ENCODE results near the gene PRKCH. TPM values are rescaled to one million over a fixed set of nuclear protein-coding genes. Genes with fewer than 3 reads are reported as not detected.

The PRKCH gene
- total and polyA plus RNA-seq, 2 of the 13 experiments (the other 11 are each of a cell fraction or from before 2014, with no cell fraction given), result 0.48 to 1.3 TPM

GRCh38 chr14:61524211-61524806, 202.9 kb downstream of the PRKCH start (continued):
- no peak for TF ChIP-seq ZFP62 (CRISPR knock-in tag; IDR thresholded peaks at IDR 0.05)
- no peak for TF ChIP-seq RFX3 (CRISPR knock-in tag; IDR thresholded peaks at IDR 0.05)
- TF ChIP-seq PLRG1 (conservative IDR thresholded peaks at IDR 0.05), result no peak
- TF ChIP-seq ISL2 (CRISPR knock-in tag; IDR thresholded peaks at IDR 0.05), result peak; percentile 62; the same call in 1 of the 2 replicates
- TF ChIP-seq, protein P1, sequence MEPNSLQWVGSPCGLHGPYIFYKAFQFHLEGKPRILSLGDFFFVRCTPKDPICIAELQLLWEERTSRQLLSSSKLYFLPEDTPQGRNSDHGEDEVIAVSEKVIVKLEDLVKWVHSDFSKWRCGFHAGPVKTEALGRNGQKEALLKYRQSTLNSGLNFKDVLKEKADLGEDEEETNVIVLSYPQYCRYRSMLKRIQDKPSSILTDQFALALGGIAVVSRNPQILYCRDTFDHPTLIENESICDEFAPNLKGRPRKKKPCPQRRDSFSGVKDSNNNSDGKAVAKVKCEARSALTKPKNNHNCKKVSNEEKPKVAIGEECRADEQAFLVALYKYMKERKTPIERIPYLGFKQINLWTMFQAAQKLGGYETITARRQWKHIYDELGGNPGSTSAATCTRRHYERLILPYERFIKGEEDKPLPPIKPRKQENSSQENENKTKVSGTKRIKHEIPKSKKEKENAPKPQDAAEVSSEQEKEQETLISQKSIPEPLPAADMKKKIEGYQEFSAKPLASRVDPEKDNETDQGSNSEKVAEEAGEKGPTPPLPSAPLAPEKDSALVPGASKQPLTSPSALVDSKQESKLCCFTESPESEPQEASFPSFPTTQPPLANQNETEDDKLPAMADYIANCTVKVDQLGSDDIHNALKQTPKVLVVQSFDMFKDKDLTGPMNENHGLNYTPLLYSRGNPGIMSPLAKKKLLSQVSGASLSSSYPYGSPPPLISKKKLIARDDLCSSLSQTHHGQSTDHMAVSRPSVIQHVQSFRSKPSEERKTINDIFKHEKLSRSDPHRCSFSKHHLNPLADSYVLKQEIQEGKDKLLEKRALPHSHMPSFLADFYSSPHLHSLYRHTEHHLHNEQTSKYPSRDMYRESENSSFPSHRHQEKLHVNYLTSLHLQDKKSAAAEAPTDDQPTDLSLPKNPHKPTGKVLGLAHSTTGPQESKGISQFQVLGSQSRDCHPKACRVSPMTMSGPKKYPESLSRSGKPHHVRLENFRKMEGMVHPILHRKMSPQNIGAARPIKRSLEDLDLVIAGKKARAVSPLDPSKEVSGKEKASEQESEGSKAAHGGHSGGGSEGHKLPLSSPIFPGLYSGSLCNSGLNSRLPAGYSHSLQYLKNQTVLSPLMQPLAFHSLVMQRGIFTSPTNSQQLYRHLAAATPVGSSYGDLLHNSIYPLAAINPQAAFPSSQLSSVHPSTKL (CRISPR knock-in tag; IDR thresholded peaks at IDR 0.05), result peak; percentile 64
- TF ChIP-seq MED1 (CRISPR knock-in tag; IDR thresholded peaks at IDR 0.05), result peak; percentile 79
- TF ChIP-seq ZNF841 (CRISPR knock-in tag; IDR thresholded peaks at IDR 0.05; ENCODE audit: borderline replicate concordance), result no peak
- TF ChIP-seq ZNF260 (CRISPR knock-in tag; IDR thresholded peaks at IDR 0.05; ENCODE audit: borderline replicate concordance, low read depth), result no peak
- no peak for TF ChIP-seq ZMAT5 (CRISPR knock-in tag; IDR thresholded peaks at IDR 0.05; ENCODE audit: borderline replicate concordance, low read depth)
- TF ChIP-seq ARNT (IDR thresholded peaks at IDR 0.05), result no peak
- TF ChIP-seq MAX (IDR thresholded peaks at IDR 0.05), result peak; percentile 62; the same call in 1 of the 2 replicates
- TF ChIP-seq FLYWCH1 (CRISPR knock-in tag; IDR thresholded peaks at IDR 0.05), result no peak
- no peak for TF ChIP-seq ARNTL (CRISPR knock-in tag; IDR thresholded peaks at IDR 0.05)
- no peak for TF ChIP-seq ZNF460 (CRISPR knock-in tag; IDR thresholded peaks at IDR 0.05; ENCODE audit: borderline replicate concordance)
- no peak for TF ChIP-seq ZNF263 (CRISPR knock-in tag; IDR thresholded peaks at IDR 0.05)
- no peak for TF ChIP-seq ZFAT (CRISPR knock-in tag; conservative IDR thresholded peaks at IDR 0.05)
- no peak for TF ChIP-seq DR1 (CRISPR knock-in tag; IDR thresholded peaks at IDR 0.05)
- TF ChIP-seq ZGPAT (CRISPR knock-in tag; IDR thresholded peaks at IDR 0.05), result 0 out of 2 replicates have a peak, but pooled peaks have one; percentile 29
- no peak for TF ChIP-seq GPBP1L1 (CRISPR knock-in tag; IDR thresholded peaks at IDR 0.05)
- TF ChIP-seq ZNF337 (CRISPR knock-in tag; IDR thresholded peaks at IDR 0.05; ENCODE audit: borderline replicate concordance, low read depth), result no peak
- TF ChIP-seq FOSL2 (CRISPR knock-in tag; IDR thresholded peaks at IDR 0.05), result peak; percentile 70
- TF ChIP-seq RFX1 (IDR thresholded peaks at IDR 0.05), result no peak
- no peak for TF ChIP-seq KMT2A (CRISPR knock-in tag; IDR thresholded peaks at IDR 0.05)
- no peak for TF ChIP-seq NRL (CRISPR knock-in tag; IDR thresholded peaks at IDR 0.05; ENCODE audit: borderline replicate concordance)
- no peak for TF ChIP-seq ATM (IDR thresholded peaks at IDR 0.05; ENCODE audit: borderline replicate concordance)
- TF ChIP-seq ZNF790 (CRISPR knock-in tag; IDR thresholded peaks at IDR 0.05; ENCODE audit: borderline replicate concordance), result no peak
- no peak for TF ChIP-seq KLF9 (CRISPR knock-in tag; IDR thresholded peaks at IDR 0.05; ENCODE audit: low read depth)
